ENCODE measurements around the gene TBX2. TPM values are rescaled to one million over a fixed set of nuclear protein-coding genes. Genes with fewer than 3 reads are reported as not detected.

Gene TBX2
- total and polyA plus RNA-seq, 2 of the 13 experiments (the other 11 are each of a cell fraction or from before 2014, with no cell fraction given) = 2.8 to 15.3 TPM

GRCh38 chr17:61399131-61400065 lies at the start of gene TBX2 (continued):
- TF ChIP-seq ZNF280D (CRISPR knock-in tag; IDR thresholded peaks at IDR 0.05) (no peak), TBX2 (CRISPR knock-in tag; IDR thresholded peaks at IDR 0.05; ENCODE audit: borderline replicate concordance) (peak; percentile 100), BORCS8-MEF2B (CRISPR knock-in tag; IDR thresholded peaks at IDR 0.05) (no peak), ZBTB8A (CRISPR knock-in tag; IDR thresholded peaks at IDR 0.05; ENCODE audit: borderline replicate concordance, low read depth) (peak; percentile 35; the same call in 1 of the 2 replicates), ZNF773 (CRISPR knock-in tag; IDR thresholded peaks at IDR 0.05; ENCODE audit: borderline replicate concordance) (no peak; the same call in 1 of the 2 replicates), IKZF4 (CRISPR knock-in tag; IDR thresholded peaks at IDR 0.05; ENCODE audit: borderline replicate concordance, low read depth, not compliant biosample characterization) (no peak), ZNF407 (CRISPR knock-in tag; IDR thresholded peaks at IDR 0.05; ENCODE audit: not compliant biosample characterization) (peak; percentile 74), SP1 (IDR thresholded peaks at IDR 0.05) (no peak), SP1 (CRISPR knock-in tag; IDR thresholded peaks at IDR 0.05) (no peak; the same call in 1 of the 2 replicates), GMEB1 (CRISPR knock-in tag; IDR thresholded peaks at IDR 0.05; ENCODE audit: borderline replicate concordance) (0 out of 2 replicates have a peak, but pooled peaks have one; percentile 15), KAT2B (IDR thresholded peaks at IDR 0.05; ENCODE audit: borderline replicate concordance, low read depth, low read length) (no peak), ZNF44 (CRISPR knock-in tag; IDR thresholded peaks at IDR 0.05) (0 out of 2 replicates have a peak, but pooled peaks have one; percentile 10), ZNF33A (CRISPR knock-in tag; IDR thresholded peaks at IDR 0.05; ENCODE audit: borderline replicate concordance) (no peak), FOXO1 (CRISPR knock-in tag; IDR thresholded peaks at IDR 0.05) (no peak), SCMH1 (CRISPR knock-in tag; IDR thresholded peaks at IDR 0.05; ENCODE audit: borderline replicate concordance) (no peak)
